ENCODE measurements around the gene SLC22A31.

DNA sequence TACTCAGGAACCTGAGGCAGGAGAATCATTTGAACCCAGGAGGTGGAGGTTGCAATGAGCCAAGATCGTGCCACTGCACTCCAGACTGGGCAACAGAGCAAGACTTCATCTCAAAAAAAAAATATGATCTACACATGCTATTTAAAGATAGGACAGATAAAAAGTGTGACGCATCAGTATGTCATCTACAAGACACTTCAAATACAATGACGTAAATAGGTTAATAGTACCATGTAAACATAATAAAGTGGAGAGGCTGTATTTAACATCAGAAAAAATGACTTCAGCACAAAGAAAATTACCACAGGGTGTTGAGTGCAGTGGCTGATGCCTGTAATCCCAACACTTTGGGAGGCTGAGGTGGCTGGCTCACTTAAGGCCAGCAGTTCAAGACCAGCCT, 37.4 kb upstream of the SLC22A31 start:
- TF ChIP-seq ZNF331 (CRISPR knock-in tag; IDR thresholded peaks at IDR 0.05; ENCODE audit: low read depth): no peak
- TF ChIP-seq CTCF (conservative IDR thresholded peaks at IDR 0.05; ENCODE audit: low read depth in 2 of 2): no peak
- no peak for TF ChIP-seq CREB1 (CRISPR knock-in tag; IDR thresholded peaks at IDR 0.05; ENCODE audit: low read depth)
- no peak for TF ChIP-seq POLR2AphosphoS5 (IDR thresholded peaks at IDR 0.05; ENCODE audit: low read depth)
- no peak for TF ChIP-seq EZH2phosphoT487 (IDR thresholded peaks at IDR 0.05; ENCODE audit: unreplicated experiment)
- TF ChIP-seq NANOG (IDR thresholded peaks at IDR 0.05; ENCODE audit: borderline replicate concordance): no peak
- TF ChIP-seq JUNB (IDR thresholded peaks at IDR 0.05; ENCODE audit: unreplicated experiment): no peak
- no peak for TF ChIP-seq EZH2 (IDR thresholded peaks at IDR 0.05; ENCODE audit: low read depth, unreplicated experiment)
- TF ChIP-seq, protein P1, sequence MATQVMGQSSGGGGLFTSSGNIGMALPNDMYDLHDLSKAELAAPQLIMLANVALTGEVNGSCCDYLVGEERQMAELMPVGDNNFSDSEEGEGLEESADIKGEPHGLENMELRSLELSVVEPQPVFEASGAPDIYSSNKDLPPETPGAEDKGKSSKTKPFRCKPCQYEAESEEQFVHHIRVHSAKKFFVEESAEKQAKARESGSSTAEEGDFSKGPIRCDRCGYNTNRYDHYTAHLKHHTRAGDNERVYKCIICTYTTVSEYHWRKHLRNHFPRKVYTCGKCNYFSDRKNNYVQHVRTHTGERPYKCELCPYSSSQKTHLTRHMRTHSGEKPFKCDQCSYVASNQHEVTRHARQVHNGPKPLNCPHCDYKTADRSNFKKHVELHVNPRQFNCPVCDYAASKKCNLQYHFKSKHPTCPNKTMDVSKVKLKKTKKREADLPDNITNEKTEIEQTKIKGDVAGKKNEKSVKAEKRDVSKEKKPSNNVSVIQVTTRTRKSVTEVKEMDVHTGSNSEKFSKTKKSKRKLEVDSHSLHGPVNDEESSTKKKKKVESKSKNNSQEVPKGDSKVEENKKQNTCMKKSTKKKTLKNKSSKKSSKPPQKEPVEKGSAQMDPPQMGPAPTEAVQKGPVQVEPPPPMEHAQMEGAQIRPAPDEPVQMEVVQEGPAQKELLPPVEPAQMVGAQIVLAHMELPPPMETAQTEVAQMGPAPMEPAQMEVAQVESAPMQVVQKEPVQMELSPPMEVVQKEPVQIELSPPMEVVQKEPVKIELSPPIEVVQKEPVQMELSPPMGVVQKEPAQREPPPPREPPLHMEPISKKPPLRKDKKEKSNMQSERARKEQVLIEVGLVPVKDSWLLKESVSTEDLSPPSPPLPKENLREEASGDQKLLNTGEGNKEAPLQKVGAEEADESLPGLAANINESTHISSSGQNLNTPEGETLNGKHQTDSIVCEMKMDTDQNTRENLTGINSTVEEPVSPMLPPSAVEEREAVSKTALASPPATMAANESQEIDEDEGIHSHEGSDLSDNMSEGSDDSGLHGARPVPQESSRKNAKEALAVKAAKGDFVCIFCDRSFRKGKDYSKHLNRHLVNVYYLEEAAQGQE (IDR thresholded peaks at IDR 0.05; ENCODE audit: unreplicated experiment): no peak
- TF ChIP-seq, protein P2, sequence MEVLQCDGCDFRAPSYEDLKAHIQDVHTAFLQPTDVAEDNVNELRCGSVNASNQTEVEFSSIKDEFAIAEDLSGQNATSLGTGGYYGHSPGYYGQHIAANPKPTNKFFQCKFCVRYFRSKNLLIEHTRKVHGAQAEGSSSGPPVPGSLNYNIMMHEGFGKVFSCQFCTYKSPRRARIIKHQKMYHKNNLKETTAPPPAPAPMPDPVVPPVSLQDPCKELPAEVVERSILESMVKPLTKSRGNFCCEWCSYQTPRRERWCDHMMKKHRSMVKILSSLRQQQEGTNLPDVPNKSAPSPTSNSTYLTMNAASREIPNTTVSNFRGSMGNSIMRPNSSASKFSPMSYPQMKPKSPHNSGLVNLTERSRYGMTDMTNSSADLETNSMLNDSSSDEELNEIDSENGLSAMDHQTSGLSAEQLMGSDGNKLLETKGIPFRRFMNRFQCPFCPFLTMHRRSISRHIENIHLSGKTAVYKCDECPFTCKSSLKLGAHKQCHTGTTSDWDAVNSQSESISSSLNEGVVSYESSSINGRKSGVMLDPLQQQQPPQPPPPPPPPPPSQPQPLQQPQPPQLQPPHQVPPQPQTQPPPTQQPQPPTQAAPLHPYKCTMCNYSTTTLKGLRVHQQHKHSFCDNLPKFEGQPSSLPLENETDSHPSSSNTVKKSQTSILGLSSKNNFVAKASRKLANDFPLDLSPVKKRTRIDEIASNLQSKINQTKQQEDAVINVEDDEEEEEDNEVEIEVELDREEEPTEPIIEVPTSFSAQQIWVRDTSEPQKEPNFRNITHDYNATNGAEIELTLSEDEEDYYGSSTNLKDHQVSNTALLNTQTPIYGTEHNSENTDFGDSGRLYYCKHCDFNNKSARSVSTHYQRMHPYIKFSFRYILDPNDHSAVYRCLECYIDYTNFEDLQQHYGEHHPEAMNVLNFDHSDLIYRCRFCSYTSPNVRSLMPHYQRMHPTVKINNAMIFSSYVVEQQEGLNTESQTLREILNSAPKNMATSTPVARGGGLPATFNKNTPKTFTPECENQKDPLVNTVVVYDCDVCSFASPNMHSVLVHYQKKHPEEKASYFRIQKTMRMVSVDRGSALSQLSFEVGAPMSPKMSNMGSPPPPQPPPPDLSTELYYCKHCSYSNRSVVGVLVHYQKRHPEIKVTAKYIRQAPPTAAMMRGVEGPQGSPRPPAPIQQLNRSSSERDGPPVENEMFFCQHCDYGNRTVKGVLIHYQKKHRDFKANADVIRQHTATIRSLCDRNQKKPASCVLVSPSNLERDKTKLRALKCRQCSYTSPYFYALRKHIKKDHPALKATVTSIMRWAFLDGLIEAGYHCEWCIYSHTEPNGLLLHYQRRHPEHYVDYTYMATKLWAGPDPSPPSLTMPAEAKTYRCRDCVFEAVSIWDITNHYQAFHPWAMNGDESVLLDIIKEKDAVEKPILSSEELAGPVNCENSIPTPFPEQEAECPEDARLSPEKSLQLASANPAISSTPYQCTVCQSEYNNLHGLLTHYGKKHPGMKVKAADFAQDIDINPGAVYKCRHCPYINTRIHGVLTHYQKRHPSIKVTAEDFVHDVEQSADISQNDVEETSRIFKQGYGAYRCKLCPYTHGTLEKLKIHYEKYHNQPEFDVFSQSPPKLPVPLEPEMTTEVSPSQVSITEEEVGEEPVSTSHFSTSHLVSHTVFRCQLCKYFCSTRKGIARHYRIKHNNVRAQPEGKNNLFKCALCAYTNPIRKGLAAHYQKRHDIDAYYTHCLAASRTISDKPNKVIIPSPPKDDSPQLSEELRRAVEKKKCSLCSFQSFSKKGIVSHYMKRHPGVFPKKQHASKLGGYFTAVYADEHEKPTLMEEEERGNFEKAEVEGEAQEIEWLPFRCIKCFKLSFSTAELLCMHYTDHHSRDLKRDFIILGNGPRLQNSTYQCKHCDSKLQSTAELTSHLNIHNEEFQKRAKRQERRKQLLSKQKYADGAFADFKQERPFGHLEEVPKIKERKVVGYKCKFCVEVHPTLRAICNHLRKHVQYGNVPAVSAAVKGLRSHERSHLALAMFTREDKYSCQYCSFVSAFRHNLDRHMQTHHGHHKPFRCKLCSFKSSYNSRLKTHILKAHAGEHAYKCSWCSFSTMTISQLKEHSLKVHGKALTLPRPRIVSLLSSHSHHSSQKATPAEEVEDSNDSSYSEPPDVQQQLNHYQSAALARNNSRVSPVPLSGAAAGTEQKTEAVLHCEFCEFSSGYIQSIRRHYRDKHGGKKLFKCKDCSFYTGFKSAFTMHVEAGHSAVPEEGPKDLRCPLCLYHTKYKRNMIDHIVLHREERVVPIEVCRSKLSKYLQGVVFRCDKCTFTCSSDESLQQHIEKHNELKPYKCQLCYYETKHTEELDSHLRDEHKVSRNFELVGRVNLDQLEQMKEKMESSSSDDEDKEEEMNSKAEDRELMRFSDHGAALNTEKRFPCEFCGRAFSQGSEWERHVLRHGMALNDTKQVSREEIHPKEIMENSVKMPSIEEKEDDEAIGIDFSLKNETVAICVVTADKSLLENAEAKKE (CRISPR knock-in tag; IDR thresholded peaks at IDR 0.05): no peak
- TF ChIP-seq ETS1 (IDR thresholded peaks at IDR 0.05): no peak
- no peak for TF ChIP-seq ZNF114 (CRISPR knock-in tag; IDR thresholded peaks at IDR 0.05)

All from GM23338 (cell line).